ENCODE results near the gene MRPS15.

The MRPS15 gene

GRCh38 chr1:36475341-36475740, 11.2 kb upstream of the MRPS15 start:
- H3K4me1 ChIP-seq (ENCODE audit: control insufficient read depth, insufficient read depth, low read length) = no peaks in the 10 kb centered on the region
- ChIA-PET CTCF (no interaction called here), POLR2A (interaction anchor here (1.5 kb wide), 1 partner anchor 11 kb away, joined by 4 read pairs; the partner anchor contains the start of gene MRPS15)
- TF ChIP-seq, protein P1, sequence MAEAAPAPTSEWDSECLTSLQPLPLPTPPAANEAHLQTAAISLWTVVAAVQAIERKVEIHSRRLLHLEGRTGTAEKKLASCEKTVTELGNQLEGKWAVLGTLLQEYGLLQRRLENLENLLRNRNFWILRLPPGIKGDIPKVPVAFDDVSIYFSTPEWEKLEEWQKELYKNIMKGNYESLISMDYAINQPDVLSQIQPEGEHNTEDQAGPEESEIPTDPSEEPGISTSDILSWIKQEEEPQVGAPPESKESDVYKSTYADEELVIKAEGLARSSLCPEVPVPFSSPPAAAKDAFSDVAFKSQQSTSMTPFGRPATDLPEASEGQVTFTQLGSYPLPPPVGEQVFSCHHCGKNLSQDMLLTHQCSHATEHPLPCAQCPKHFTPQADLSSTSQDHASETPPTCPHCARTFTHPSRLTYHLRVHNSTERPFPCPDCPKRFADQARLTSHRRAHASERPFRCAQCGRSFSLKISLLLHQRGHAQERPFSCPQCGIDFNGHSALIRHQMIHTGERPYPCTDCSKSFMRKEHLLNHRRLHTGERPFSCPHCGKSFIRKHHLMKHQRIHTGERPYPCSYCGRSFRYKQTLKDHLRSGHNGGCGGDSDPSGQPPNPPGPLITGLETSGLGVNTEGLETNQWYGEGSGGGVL (tag by site-specific recombination; IDR thresholded peaks at IDR 0.05) = no peak
- TF ChIP-seq ZNF341 (tag by site-specific recombination; IDR thresholded peaks at IDR 0.05; ENCODE audit: low read depth) (no peak), ZNF843 (tag by site-specific recombination; IDR thresholded peaks at IDR 0.05) (no peak), ZNF23 (tag by site-specific recombination; IDR thresholded peaks at IDR 0.05; ENCODE audit: borderline replicate concordance) (no peak), ZNF777 (tag by site-specific recombination; IDR thresholded peaks at IDR 0.05; ENCODE audit: borderline replicate concordance) (no peak), PBX3 (CRISPR knock-in tag; IDR thresholded peaks at IDR 0.05) (no peak)
- TF ChIP-seq, protein P2, sequence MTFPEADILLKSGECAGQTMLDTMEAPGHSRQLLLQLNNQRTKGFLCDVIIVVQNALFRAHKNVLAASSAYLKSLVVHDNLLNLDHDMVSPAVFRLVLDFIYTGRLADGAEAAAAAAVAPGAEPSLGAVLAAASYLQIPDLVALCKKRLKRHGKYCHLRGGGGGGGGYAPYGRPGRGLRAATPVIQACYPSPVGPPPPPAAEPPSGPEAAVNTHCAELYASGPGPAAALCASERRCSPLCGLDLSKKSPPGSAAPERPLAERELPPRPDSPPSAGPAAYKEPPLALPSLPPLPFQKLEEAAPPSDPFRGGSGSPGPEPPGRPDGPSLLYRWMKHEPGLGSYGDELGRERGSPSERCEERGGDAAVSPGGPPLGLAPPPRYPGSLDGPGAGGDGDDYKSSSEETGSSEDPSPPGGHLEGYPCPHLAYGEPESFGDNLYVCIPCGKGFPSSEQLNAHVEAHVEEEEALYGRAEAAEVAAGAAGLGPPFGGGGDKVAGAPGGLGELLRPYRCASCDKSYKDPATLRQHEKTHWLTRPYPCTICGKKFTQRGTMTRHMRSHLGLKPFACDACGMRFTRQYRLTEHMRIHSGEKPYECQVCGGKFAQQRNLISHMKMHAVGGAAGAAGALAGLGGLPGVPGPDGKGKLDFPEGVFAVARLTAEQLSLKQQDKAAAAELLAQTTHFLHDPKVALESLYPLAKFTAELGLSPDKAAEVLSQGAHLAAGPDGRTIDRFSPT (tag by site-specific recombination; IDR thresholded peaks at IDR 0.05) = no peak
- H3K36me3 ChIP-seq (ENCODE audit: control insufficient read depth in 2 of 2, insufficient read depth in 1 of 2, low read length in 2 of 2) = no peaks in the 10 kb centered on the region
- H3K27ac ChIP-seq (ENCODE audit: extremely low read depth, low read depth, low read length) = no peak overlapping the region
- no peak overlapping the region for H3K4me3 ChIP-seq (ENCODE audit: low read depth, low read length)
- H3K9me3 ChIP-seq (ENCODE audit: control insufficient read depth, insufficient read depth, low read depth, low read length) = no peaks in the 10 kb centered on the region

DNA sequence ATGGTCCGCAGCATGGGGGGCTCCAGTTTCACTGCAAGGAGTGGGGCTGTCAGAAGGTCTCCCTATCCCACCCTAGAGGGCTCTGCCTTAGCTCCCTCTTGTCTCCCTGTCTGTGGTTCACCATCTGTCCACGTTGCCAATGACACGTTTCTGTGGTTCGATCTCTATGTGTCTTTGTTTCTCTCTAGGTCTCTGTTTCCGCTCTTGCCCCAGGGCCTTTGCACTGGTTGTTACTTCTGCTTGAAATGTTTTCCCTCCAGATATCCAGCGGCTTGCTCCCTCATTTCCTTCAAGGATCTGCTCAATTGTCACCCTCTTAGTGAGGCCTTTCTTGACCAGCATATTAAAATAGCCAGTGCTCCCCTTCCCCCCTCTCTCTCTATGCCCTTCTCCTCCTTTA, 8.5 kb upstream of the MRPS15 start:
- ChIA-PET POLR2A (no interaction called here), CTCF (interaction anchor here (1.4 kb wide), 1 partner anchor 43 kb away, joined by 5 read pairs; no protein-coding TSS in a partner anchor)
- H3K9me3 ChIP-seq (ENCODE audit: control insufficient read depth, insufficient read depth, low read depth, low read length) = no peaks in the 10 kb centered on the region
- no peak overlapping the region for H3K4me3 ChIP-seq (ENCODE audit: low read depth, low read length)
- H3K27ac ChIP-seq (ENCODE audit: extremely low read depth, low read depth, low read length) = no peak overlapping the region
- H3K36me3 ChIP-seq (ENCODE audit: control insufficient read depth in 2 of 2, insufficient read depth in 1 of 2, low read length in 2 of 2) = no peaks in the 10 kb centered on the region
- TF ChIP-seq ZNF623 (tag by site-specific recombination; IDR thresholded peaks at IDR 0.05) (peak; percentile 97), ZXDB (tag by site-specific recombination; IDR thresholded peaks at IDR 0.05) (no peak)
- H3K4me1 ChIP-seq (ENCODE audit: control insufficient read depth, insufficient read depth, low read length) = no peaks in the 10 kb centered on the region

GRCh38 chr1:36471830-36472641, 7.9 kb upstream of the MRPS15 start:
- CTCF ChIA-PET = interaction anchor here (1.4 kb wide), 1 partner anchor 44 kb away, joined by 5 read pairs; no protein-coding TSS in a partner anchor
- POLR2A ChIA-PET = no interaction called here
- Histone ChIP-seq H3K4me3 (ENCODE audit: low read depth, low read length) (no peak overlapping the region), H3K4me1 (ENCODE audit: control insufficient read depth, insufficient read depth, low read length) (no peaks in the 10 kb centered on the region), H3K36me3 (ENCODE audit: control insufficient read depth in 2 of 2, insufficient read depth in 1 of 2, low read length in 2 of 2) (no peaks in the 10 kb centered on the region), H3K27ac (ENCODE audit: extremely low read depth, low read depth, low read length) (no peak overlapping the region), H3K9me3 (ENCODE audit: control insufficient read depth, insufficient read depth, low read depth, low read length) (no peaks in the 10 kb centered on the region)
- TF ChIP-seq, protein P3, sequence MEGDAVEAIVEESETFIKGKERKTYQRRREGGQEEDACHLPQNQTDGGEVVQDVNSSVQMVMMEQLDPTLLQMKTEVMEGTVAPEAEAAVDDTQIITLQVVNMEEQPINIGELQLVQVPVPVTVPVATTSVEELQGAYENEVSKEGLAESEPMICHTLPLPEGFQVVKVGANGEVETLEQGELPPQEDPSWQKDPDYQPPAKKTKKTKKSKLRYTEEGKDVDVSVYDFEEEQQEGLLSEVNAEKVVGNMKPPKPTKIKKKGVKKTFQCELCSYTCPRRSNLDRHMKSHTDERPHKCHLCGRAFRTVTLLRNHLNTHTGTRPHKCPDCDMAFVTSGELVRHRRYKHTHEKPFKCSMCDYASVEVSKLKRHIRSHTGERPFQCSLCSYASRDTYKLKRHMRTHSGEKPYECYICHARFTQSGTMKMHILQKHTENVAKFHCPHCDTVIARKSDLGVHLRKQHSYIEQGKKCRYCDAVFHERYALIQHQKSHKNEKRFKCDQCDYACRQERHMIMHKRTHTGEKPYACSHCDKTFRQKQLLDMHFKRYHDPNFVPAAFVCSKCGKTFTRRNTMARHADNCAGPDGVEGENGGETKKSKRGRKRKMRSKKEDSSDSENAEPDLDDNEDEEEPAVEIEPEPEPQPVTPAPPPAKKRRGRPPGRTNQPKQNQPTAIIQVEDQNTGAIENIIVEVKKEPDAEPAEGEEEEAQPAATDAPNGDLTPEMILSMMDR (tag by site-specific recombination; IDR thresholded peaks at IDR 0.05) = 0 out of 2 replicates have a peak, but pooled peaks have one; percentile 10
- TF ChIP-seq ZNF596 (tag by site-specific recombination; IDR thresholded peaks at IDR 0.05) = no peak
- no peak for TF ChIP-seq ZFP41 (tag by site-specific recombination; IDR thresholded peaks at IDR 0.05; ENCODE audit: borderline replicate concordance)
- TF ChIP-seq ZNF335 (tag by site-specific recombination; conservative IDR thresholded peaks at IDR 0.05) = no peak
- TF ChIP-seq PRDM1 (tag by site-specific recombination; IDR thresholded peaks at IDR 0.05) = no peak
- TF ChIP-seq, protein P4, sequence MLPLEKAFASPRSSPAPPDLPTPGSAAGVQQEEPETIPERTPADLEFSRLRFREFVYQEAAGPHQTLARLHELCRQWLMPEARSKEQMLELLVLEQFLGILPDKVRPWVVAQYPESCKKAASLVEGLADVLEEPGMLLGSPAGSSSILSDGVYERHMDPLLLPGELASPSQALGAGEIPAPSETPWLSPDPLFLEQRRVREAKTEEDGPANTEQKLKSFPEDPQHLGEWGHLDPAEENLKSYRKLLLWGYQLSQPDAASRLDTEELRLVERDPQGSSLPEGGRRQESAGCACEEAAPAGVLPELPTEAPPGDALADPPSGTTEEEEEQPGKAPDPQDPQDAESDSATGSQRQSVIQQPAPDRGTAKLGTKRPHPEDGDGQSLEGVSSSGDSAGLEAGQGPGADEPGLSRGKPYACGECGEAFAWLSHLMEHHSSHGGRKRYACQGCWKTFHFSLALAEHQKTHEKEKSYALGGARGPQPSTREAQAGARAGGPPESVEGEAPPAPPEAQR (tag by site-specific recombination; IDR thresholded peaks at IDR 0.05) = no peak
- TF ChIP-seq ZNF585B (tag by site-specific recombination; IDR thresholded peaks at IDR 0.05) = no peak
